Activated CD8-positive, alpha-beta memory T cell treated with anti-CD3 and anti-CD28 coated beads, Interleukin-2, amount 10 ng/mL, durations not matched to agents 7 days and 5 days (primary cell): ENCODE results near the gene DLGAP1. TPM values are rescaled to one million over a fixed set of nuclear protein-coding genes. Genes with fewer than 3 reads are reported as not detected.

Experiments
- ATAC-seq: fragments of 150-1000 bp; cut with Tn5 transposase; one replicate; pipeline ENCODE4 v1.10.0; 2021; ENCODE audit warnings: moderate library complexity
- CTCF ChIA-PET: fragments of 350-600 bp; sonication (Branson Sonifier 250); formaldehyde crosslinking; loops from one replicate; lab custom pipeline; 2021; ENCODE audit warnings: antibody characterized with exemption; lab: Charles Lee
- DNase-seq: peaks from one replicate; pipeline ENCODE4 v3.0.0-alpha.2; 2020
- H3K27ac Mint-ChIP-seq: one replicate; pipeline ENCODE4 v1.8.0; 2021; ENCODE audit warnings: mild to moderate bottlenecking, mixed read lengths
- H3K27me3 Mint-ChIP-seq: one replicate; pipeline ENCODE4 v1.8.0; 2021; ENCODE audit warnings: mixed read lengths
- H3K36me3 Mint-ChIP-seq: one replicate; pipeline ENCODE4 v1.8.0; 2021; ENCODE audit warnings: mild to moderate bottlenecking, mixed read lengths
- H3K4me1 Mint-ChIP-seq: one replicate; pipeline ENCODE4 v1.8.0; 2021; ENCODE audit warnings: mixed read lengths
- H3K4me3 Mint-ChIP-seq: one replicate; pipeline ENCODE4 v1.8.0; 2021; ENCODE audit warnings: mild to moderate bottlenecking, moderate library complexity, mixed read lengths
- H3K9me3 Mint-ChIP-seq: one replicate; pipeline ENCODE4 v1.8.0; 2022; ENCODE audit warnings: low read depth, mixed read lengths
- total RNA-seq, 2 experiments: library from RNA; stranded (reverse); gene quantifications; one replicate each; pipeline ENCODE4 v1.2.3, GENCODE V29; 2021

Gene DLGAP1
- total RNA-seq, 2 experiments from 2014 or later: not detected

DNA sequence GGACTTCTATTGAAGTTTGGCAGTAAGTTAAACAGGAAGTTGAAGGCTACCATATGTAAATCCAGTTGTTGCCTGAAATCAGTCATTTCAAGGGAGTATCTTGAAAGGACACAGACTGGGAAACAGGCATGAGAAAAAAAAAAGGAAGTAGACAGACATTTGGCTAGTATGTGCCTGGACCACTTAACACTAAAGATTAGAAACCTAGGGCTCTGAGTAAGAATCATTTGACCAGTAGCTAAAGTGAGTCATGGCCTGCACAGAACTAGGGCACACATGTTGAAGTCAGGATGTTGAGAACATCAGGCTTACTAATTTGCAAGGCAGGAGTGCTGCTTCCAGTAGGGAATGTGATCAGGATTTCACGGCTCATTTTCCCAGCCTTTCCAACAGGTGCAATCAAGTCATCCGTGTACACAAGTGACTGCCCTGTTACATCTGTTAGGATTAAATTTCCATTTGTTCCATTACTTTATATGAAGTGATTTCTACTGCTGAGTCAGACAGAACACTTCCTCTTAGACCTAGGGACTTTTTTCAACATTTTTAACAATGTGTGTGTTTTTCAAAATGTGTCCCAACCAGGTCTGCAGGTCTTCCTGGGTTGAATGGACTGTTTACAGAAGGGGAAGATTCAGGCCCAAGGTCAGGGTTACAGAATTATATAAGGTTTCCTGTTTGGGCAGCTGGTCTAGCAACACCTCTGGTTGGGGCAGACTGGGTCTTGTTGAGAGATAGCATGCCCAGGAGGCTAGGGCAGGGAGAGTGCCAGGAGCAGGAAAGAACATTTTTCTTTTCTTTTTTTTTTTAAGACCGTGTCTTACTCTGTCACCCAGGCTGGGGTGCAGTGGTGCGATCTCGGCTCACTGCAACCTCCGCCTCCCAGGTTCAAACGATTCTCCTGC is 859.5 kb downstream of the DLGAP1 start:
- CTCF ChIA-PET: interaction anchor here (0.9 to 5.0 kb wide), 12 partner anchors 8 to 590 kb away, joined by 3 to 61 read pairs (median 18); no protein-coding TSS in a partner anchor
- peak overlapping the region; percentile 94 for H3K27ac Mint-ChIP-seq
- H3K36me3 Mint-ChIP-seq: peaks cover 19% of the 10 kb centered on the region
- no peaks in the 10 kb centered on the region for H3K27me3 Mint-ChIP-seq
- no peaks in the 10 kb centered on the region for H3K9me3 Mint-ChIP-seq
- DNase-seq: peak; percentile 49
- peak; percentile 29 for ATAC-seq
- H3K4me1 Mint-ChIP-seq: peaks cover 35% of the 10 kb centered on the region
- H3K4me3 Mint-ChIP-seq: peak overlapping the region; percentile 82

DNA sequence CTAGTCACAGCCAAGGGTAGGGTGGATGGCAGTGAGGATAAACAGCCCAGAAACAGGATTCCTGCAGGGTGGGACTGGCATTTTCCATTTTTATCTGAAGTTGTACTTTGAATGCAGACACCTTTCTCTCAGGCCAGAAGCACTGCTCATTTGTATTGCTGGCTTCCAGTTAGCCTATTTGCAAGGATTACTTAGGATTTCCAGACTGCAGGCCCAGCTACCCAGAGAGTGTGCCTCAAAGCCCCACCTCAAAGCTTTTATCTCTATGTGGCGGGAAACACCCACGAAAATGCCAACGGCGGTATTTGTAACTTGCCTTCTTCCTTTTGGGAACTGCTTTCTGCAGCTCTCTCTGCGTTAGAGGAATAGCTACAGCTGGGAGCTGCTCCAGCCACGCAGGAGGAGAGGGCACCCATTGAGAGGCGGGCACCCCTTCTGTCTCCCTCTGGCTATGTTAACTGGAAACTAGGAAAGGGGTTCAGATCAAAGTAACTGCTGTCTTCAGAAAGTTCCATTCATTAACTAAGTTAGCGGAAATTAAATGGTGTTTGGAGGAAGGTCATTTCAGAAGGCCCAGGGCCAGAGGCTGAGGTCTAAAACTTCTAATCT is 860.2 kb downstream of the DLGAP1 start:
- Mint-ChIP-seq H3K36me3 (peaks cover 19% of the 10 kb centered on the region), H3K4me3 (peak overlapping the region; percentile 82), H3K4me1 (peaks cover 35% of the 10 kb centered on the region), H3K9me3 (no peaks in the 10 kb centered on the region), H3K27me3 (no peaks in the 10 kb centered on the region), H3K27ac (peak overlapping the region; percentile 94)
- ATAC-seq: no peak
- CTCF ChIA-PET: interaction anchor here (0.6 to 5.0 kb wide), 26 partner anchors 8 to 589 kb away, joined by 3 to 61 read pairs (median 5); partner anchors contain the start of gene MYL12B
- peak; percentile 54 for DNase-seq

DNA sequence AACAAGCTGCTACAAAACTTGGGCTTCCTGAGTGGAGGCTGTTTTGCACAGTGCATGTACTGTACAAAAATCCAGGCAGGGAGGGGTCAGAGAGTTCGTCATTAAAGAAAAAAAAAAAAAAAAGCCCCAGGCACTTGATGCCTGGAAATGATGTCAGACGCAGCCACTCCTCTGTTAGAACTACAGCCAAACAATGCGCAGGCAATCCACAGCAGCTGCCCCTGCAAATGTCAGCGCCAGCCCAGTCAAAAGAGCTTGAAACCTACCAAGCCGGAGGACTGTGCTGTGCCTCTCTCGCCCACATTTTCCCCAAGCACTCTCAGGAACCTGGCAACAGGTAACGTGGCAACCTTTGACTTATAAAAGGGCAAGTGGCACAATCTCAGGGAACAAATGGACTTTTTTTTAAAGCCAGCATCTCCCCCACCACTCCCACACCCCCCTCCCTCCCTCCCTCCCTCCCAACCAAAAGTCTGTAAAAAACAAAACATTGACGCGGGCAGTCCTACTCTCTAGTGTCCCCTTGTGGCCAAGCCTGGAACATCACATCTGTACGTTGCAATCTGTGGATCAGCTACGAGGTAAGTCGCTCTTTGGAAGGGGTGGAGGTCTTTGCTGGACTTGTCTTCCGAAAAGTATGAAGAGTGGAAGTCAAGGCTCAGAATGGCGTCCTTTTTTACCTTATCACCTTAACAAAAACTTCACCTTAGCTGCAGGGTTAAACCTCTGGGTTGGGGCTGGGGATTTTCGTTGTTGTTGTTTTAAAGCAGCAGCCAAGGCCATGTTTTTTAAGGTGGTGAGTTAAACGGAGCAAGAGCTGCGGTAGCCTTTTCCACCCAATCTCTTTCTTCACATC is 861.0 kb downstream of the DLGAP1 start:
- no peaks in the 10 kb centered on the region for H3K27me3 Mint-ChIP-seq
- ATAC-seq (peak; percentile 86), DNase-seq (peak; percentile 92)
- peaks cover 19% of the 10 kb centered on the region for H3K36me3 Mint-ChIP-seq
- H3K27ac Mint-ChIP-seq: peak overlapping the region; percentile 94
- peaks cover 35% of the 10 kb centered on the region for H3K4me1 Mint-ChIP-seq
- H3K4me3 Mint-ChIP-seq: peak overlapping the region; percentile 82
- H3K9me3 Mint-ChIP-seq: no peaks in the 10 kb centered on the region
- CTCF ChIA-PET: interaction anchor here (0.6 to 5.0 kb wide), 29 partner anchors 9 to 339 kb away, joined by 3 to 61 read pairs (median 5); partner anchors contain the start of gene MYL12B

- Mint-ChIP-seq H3K36me3 (peaks cover 19% of the 10 kb centered on the region), H3K27me3 (no peaks in the 10 kb centered on the region), H3K9me3 (no peaks in the 10 kb centered on the region), H3K27ac (peak overlapping the region; percentile 94), H3K4me1 (peaks cover 35% of the 10 kb centered on the region), H3K4me3 (peak overlapping the region; percentile 82)
- CTCF ChIA-PET: interaction anchor here (0.6 to 5.0 kb wide), 22 partner anchors 9 to 338 kb away, joined by 3 to 61 read pairs (median 6); partner anchors contain the start of gene MYL12B
- ATAC-seq (peak; percentile 4), DNase-seq (no peak)
These were observed 861.7 kb downstream of the DLGAP1 start for GRCh38 chr18:3593381-3593903.

DNA sequence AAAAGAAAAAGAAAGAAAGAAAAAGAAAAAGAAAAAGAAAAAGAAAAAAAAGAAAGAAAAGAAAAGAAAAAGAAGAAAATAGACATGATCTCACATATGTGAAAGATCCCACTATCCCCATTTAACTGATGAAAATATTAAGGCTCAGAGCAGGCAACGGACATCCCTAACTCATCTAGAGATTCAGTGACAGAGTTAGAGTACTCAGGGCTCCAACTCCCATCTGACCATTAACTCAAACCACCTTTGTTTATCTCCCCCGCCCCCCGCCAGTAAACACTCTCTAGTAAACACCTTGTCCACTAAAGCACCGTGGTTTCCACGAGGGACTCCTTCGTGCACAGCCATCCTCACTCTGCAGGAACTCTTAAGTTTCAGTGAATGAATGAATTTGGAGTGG is 862.2 kb downstream of the DLGAP1 start:
- H3K4me1 Mint-ChIP-seq: peaks cover 36% of the 10 kb centered on the region
- DNase-seq (no peak), ATAC-seq (no peak)
- H3K27me3 Mint-ChIP-seq: no peaks in the 10 kb centered on the region
- peaks cover 19% of the 10 kb centered on the region for H3K36me3 Mint-ChIP-seq
- peak overlapping the region; percentile 82 for H3K4me3 Mint-ChIP-seq
- peak overlapping the region; percentile 94 for H3K27ac Mint-ChIP-seq
- CTCF ChIA-PET: interaction anchor here (0.7 to 5.0 kb wide), 5 partner anchors 72 to 310 kb away, joined by 3 to 61 read pairs (median 15); no protein-coding TSS in a partner anchor
- no peaks in the 10 kb centered on the region for H3K9me3 Mint-ChIP-seq

DNA sequence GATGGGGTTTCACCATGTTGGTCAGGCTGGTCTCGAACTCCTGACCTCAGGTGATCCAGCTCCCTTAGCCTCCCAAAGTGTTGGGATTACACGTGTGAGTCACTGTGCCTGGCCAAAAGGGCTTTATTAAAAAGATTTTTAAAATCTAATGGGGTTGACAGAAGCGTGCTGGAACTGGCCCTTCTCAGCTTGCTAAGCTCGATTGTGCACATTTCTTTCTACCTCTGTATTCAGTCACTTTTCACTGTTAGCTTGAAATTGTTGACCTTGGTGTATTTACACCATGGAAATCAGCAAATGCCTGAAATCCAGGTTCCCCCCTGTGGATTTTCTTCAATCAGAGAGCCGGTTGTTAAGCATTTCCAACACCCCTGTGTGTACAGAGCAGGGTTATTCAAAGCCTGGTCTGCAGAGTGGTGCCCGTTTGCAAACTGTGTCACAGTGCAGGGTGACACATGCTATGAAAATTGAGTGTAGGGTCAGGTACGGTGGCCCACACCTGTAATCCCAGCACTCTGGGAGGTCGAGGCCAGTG is 864.9 kb downstream of the DLGAP1 start:
- Mint-ChIP-seq H3K27me3 (no peaks in the 10 kb centered on the region), H3K9me3 (no peaks in the 10 kb centered on the region), H3K27ac (no peak overlapping the region), H3K4me1 (peaks cover 39% of the 10 kb centered on the region), H3K36me3 (no peaks in the 10 kb centered on the region), H3K4me3 (no peak overlapping the region)
- ATAC-seq (no peak), DNase-seq (no peak)
- CTCF ChIA-PET: interaction anchor here (1.4 to 2.3 kb wide), 2 partner anchors 76 to 137 kb away, joined by 4 to 7 read pairs; no protein-coding TSS in a partner anchor

DNA sequence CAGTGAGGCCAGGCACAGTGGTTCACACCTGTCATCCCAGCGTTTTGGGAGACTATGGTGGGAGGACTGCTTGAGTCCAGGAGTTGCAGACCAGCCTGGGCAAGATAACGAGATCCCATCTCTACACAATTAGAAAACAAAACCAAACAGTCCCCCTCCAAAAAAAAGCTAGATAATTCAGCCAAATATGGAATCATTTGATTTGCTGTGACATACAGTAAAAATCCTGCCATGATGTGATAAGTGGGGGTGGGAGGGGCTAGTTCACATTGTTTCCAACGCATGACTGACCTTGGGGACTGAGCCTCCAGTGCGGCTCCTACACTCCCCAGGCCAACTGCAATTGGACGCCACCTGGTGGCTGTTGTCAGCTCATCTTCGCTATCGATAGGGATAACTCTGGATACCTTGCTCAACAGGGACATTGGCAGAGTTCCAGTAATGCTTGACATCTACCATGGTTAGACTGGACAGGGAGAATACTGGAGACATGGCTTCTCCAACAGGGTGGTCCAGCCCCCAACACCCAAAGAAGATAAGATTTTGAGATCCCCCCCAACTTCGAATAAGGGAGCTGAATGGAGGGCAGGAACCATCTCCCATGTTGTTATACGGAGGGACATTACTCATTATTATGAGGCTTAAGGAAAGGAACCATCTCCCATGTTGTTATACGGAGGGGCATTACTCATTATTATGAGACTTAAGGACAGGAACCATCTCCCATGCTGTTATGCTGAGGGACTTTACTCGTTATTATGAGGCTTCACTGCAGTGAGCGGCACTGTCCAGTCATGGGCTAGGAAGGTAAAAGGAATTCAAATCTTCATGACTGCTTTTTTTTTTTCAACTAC is 869.2 kb downstream of the DLGAP1 start:
- Mint-ChIP-seq H3K4me3 (no peak overlapping the region), H3K27me3 (no peaks in the 10 kb centered on the region), H3K9me3 (no peaks in the 10 kb centered on the region), H3K27ac (no peak overlapping the region), H3K4me1 (peaks cover 25% of the 10 kb centered on the region), H3K36me3 (no peaks in the 10 kb centered on the region)
- CTCF ChIA-PET: interaction anchor here (0.7 to 5.6 kb wide), 32 partner anchors 8 to 322 kb away, joined by 3 to 46 read pairs (median 4); no protein-coding TSS in a partner anchor
- peak; percentile 82 for DNase-seq
- ATAC-seq: peak; percentile 92

- no peaks in the 10 kb centered on the region for H3K36me3 Mint-ChIP-seq
- H3K4me1 Mint-ChIP-seq: peaks cover 25% of the 10 kb centered on the region
These were observed 870.1 kb downstream of the DLGAP1 start for GRCh38 chr18:3584897-3585460.

GRCh38 chr18:3584266-3584861 is 870.7 kb downstream of the DLGAP1 start:
- Mint-ChIP-seq H3K4me1 (peaks cover 25% of the 10 kb centered on the region), H3K36me3 (no peaks in the 10 kb centered on the region), H3K4me3 (no peak overlapping the region), H3K27ac (no peak overlapping the region), H3K9me3 (no peaks in the 10 kb centered on the region), H3K27me3 (no peaks in the 10 kb centered on the region)
- ATAC-seq: no peak
- CTCF ChIA-PET: interaction anchor here (0.8 to 5.6 kb wide), 11 partner anchors 11 to 320 kb away, joined by 3 to 46 read pairs (median 12); no protein-coding TSS in a partner anchor
- DNase-seq: no peak

More at GRCh38 chr18:3584897-3585460, 870.1 kb downstream of the DLGAP1 start:
- Mint-ChIP-seq H3K9me3 (no peaks in the 10 kb centered on the region), H3K27me3 (no peaks in the 10 kb centered on the region), H3K4me3 (no peak overlapping the region), H3K27ac (no peak overlapping the region)
- CTCF ChIA-PET: interaction anchor here (0.7 to 5.6 kb wide), 26 partner anchors 10 to 321 kb away, joined by 3 to 46 read pairs (median 6); no protein-coding TSS in a partner anchor
- no peak for DNase-seq
- ATAC-seq: no peak

DNA sequence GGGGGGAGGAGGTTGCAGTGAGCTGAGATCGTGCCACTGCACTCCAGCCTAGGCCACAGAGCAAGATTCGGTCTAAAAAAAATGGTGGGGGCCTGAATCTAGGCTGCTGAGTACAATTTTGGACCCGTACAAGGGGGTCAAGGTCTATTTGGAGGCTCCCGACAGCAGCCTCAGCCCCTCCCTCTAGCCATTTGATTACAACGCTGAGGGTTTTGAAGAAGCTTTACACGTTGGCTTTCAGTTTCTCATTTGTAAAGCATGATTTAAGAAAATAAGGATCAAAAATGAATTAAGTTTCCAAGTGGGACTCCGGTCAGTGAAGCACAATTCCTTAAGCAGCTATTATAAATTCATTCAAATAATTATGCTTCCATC is 871.2 kb downstream of the DLGAP1 start:
- Mint-ChIP-seq H3K9me3 (no peaks in the 10 kb centered on the region), H3K27ac (no peak overlapping the region), H3K27me3 (no peaks in the 10 kb centered on the region), H3K36me3 (no peaks in the 10 kb centered on the region), H3K4me3 (no peak overlapping the region), H3K4me1 (peaks cover 25% of the 10 kb centered on the region)
- CTCF ChIA-PET: interaction anchor here (2.7 to 5.6 kb wide), 3 partner anchors 11 to 130 kb away, joined by 19 to 46 read pairs (median 31); no protein-coding TSS in a partner anchor
- ATAC-seq (no peak), DNase-seq (no peak)
